Esophagus squamous epithelium (tissue), 4 donors: Measurements from ENCODE around the gene UBE2Q1.

Experiments
- POLR2A ChIP-seq, 4 donors: fragments of 450-650 bp; IDR thresholded peaks; one replicate each; pipeline ENCODE4 v1.6.1; 2017; ENCODE audit warnings: antibody characterized with exemption in 4 of 4, mild to moderate bottlenecking in 4 of 4, moderate library complexity in 3 of 4
- TF ChIP-seq, protein P1 (sequence below), 6 experiments: fragments of 450-650 bp in 4 of 6; fragments of 200-600 bp in 2 of 6; sonication (generic) in 2 of 6; IDR thresholded peaks; one replicate each; pipeline ENCODE4 v1.5.1; 2016 to 2019; ENCODE audit warnings: antibody characterized with exemption in 6 of 6, mild to moderate bottlenecking in 4 of 6, moderate library complexity in 4 of 6

GRCh38 chr1:154586231-154586630 is 27.8 kb upstream of the UBE2Q1 start:
- TF ChIP-seq, protein P1, sequence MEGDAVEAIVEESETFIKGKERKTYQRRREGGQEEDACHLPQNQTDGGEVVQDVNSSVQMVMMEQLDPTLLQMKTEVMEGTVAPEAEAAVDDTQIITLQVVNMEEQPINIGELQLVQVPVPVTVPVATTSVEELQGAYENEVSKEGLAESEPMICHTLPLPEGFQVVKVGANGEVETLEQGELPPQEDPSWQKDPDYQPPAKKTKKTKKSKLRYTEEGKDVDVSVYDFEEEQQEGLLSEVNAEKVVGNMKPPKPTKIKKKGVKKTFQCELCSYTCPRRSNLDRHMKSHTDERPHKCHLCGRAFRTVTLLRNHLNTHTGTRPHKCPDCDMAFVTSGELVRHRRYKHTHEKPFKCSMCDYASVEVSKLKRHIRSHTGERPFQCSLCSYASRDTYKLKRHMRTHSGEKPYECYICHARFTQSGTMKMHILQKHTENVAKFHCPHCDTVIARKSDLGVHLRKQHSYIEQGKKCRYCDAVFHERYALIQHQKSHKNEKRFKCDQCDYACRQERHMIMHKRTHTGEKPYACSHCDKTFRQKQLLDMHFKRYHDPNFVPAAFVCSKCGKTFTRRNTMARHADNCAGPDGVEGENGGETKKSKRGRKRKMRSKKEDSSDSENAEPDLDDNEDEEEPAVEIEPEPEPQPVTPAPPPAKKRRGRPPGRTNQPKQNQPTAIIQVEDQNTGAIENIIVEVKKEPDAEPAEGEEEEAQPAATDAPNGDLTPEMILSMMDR (IDR thresholded peaks at IDR 0.05), result no peak
- no peak for TF ChIP-seq POLR2A (IDR thresholded peaks at IDR 0.05)
